ENCODE data around the gene ATP5F1B. TPM values are rescaled to one million over a fixed set of nuclear protein-coding genes. Genes with fewer than 3 reads are reported as not detected.
A peak's percentile ranks its signal among the peaks of the same experiment; 100 is the strongest.

Gene ATP5F1B
- polyA plus RNA-seq, 2 of the 4 experiments (the other 2 are of a cell fraction): 778 to 1,500 TPM

DNA sequence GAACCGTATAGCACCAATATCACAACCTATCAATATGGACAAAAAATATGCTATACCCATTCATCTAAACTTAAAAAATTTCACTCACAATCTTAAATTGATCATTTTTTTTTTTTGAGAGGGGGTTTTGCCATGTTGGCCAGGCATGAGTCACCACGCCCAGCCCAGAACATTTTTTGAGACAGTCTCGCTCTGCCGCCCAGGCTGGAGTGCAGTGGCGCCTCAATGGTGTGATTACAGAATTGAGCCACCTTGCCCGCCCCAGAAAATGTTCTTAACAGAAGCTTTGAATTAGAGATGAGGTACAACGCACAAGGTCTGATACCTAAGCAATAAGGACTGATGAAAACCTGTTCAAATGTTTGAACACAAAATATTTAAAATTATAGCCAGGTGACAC is 15.8 kb upstream of the ATP5F1B start:
- POLR2A ChIA-PET: interaction anchor here (0.5 kb wide), 1 partner anchor 23 kb away, joined by 3 read pairs; no protein-coding TSS in a partner anchor
- TF ChIP-seq, protein P1, sequence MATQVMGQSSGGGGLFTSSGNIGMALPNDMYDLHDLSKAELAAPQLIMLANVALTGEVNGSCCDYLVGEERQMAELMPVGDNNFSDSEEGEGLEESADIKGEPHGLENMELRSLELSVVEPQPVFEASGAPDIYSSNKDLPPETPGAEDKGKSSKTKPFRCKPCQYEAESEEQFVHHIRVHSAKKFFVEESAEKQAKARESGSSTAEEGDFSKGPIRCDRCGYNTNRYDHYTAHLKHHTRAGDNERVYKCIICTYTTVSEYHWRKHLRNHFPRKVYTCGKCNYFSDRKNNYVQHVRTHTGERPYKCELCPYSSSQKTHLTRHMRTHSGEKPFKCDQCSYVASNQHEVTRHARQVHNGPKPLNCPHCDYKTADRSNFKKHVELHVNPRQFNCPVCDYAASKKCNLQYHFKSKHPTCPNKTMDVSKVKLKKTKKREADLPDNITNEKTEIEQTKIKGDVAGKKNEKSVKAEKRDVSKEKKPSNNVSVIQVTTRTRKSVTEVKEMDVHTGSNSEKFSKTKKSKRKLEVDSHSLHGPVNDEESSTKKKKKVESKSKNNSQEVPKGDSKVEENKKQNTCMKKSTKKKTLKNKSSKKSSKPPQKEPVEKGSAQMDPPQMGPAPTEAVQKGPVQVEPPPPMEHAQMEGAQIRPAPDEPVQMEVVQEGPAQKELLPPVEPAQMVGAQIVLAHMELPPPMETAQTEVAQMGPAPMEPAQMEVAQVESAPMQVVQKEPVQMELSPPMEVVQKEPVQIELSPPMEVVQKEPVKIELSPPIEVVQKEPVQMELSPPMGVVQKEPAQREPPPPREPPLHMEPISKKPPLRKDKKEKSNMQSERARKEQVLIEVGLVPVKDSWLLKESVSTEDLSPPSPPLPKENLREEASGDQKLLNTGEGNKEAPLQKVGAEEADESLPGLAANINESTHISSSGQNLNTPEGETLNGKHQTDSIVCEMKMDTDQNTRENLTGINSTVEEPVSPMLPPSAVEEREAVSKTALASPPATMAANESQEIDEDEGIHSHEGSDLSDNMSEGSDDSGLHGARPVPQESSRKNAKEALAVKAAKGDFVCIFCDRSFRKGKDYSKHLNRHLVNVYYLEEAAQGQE (IDR thresholded peaks at IDR 0.05): no peak
- no peak for TF ChIP-seq NPAS2 (CRISPR knock-in tag; IDR thresholded peaks at IDR 0.05; ENCODE audit: borderline replicate concordance)
- TF ChIP-seq ZFP36 (IDR thresholded peaks at IDR 0.05; ENCODE audit: borderline replicate concordance, partially characterized antibody): no peak
- no peak for TF ChIP-seq MAZ (IDR thresholded peaks at IDR 0.05; ENCODE audit: borderline replicate concordance, low read depth, low read length)
- no peak for TF ChIP-seq CEBPB (IDR thresholded peaks at IDR 0.05)
- TF ChIP-seq MAFK (IDR thresholded peaks at IDR 0.05; ENCODE audit: partially characterized antibody): no peak
- TF ChIP-seq FOSL2 (IDR thresholded peaks at IDR 0.05): no peak
- TF ChIP-seq FOSL2 (CRISPR knock-in tag; IDR thresholded peaks at IDR 0.05): peak; percentile 24; the same call in 1 of the 2 replicates
- TF ChIP-seq RARB (CRISPR knock-in tag; IDR thresholded peaks at IDR 0.05): peak; percentile 37; the same call in 1 of the 2 replicates
- TF ChIP-seq HEYL (CRISPR knock-in tag; IDR thresholded peaks at IDR 0.05): no peak
- TF ChIP-seq JUNB (IDR thresholded peaks at IDR 0.05): no peak
- CTCF ChIA-PET: interaction anchor here (0.6 to 2.3 kb wide), 4 partner anchors 12 to 25 kb away, joined by 3 to 8 read pairs (median 4); no protein-coding TSS in a partner anchor
- peak in 1 of 2 experiments; percentile 7; a peak in 2 of 6 replicates for ATAC-seq
- no peaks in the 10 kb centered on the region for H3K4me1 ChIP-seq
- H3K27ac ChIP-seq: no peak overlapping the region
- H3K4me3 ChIP-seq: no peak overlapping the region
- no peak for FAIRE-seq
- 90% methylated on average over 7 of the region's 7 CpGs for WGBS (ENCODE audit: missing lambda C conversion rate)
- H3K9me3 ChIP-seq: no peaks in the 10 kb centered on the region
- H3K4me2 ChIP-seq: no peak overlapping the region
- no peak for DNase-seq (ENCODE audit: low read depth in 1 of 2, low spot score in 1 of 2)

DNA sequence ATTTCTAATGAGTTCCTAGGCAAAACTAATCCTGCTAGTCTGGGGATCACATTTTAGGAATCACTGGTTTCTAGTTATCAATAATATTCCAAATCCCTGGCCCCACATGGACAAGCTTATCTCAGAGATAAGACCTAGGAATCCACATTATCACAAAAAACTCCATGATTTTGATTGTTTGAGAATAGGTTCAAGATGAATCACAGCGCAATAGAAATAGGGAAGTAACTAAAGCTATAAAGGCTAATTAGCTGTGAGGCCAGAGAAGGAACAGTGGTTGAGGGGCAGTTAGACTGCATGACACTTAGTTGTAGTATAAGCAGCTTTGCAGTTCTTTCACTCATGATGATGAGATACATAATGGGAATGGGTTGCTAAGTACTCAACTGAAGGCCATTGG is 13.1 kb upstream of the ATP5F1B start:
- ATAC-seq: 0 out of 6 replicates have a peak, but pooled peaks of 1 of the 2 experiments have one; percentile 4
- POLR2A ChIA-PET: interaction anchor here (2.2 kb wide), 1 partner anchor 29 kb away, joined by 5 read pairs; the partner anchor contains the start of gene PTGES3

More for the DNA sequence above, 13.1 kb upstream of the ATP5F1B start:
- no peaks in the 10 kb centered on the region for H3K4me1 ChIP-seq
- no peak overlapping the region for H3K4me2 ChIP-seq
- WGBS (ENCODE audit: missing lambda C conversion rate): 94% methylated on average over 1 of the region's 1 CpG
- FAIRE-seq (no peak), DNase-seq (ENCODE audit: low read depth in 1 of 2, low spot score in 1 of 2) (no peak)
- no peak overlapping the region for H3K27ac ChIP-seq
- CTCF ChIA-PET: interaction anchor here (0.8 to 1.0 kb wide), 2 partner anchors 9 to 22 kb away, joined by 3 read pairs; no protein-coding TSS in a partner anchor
- no peaks in the 10 kb centered on the region for H3K9me3 ChIP-seq
- no peak overlapping the region for H3K4me3 ChIP-seq
- TF ChIP-seq SMC3 (IDR thresholded peaks at IDR 0.05): no peak
- TF ChIP-seq RFX5 (IDR thresholded peaks at IDR 0.05): no peak
- TF ChIP-seq FOSB (CRISPR knock-in tag; IDR thresholded peaks at IDR 0.05): no peak
- TF ChIP-seq EP300 (IDR thresholded peaks at IDR 0.05): no peak
- no peak for TF ChIP-seq NR3C1 (IDR thresholded peaks at IDR 0.05)
- TF ChIP-seq EHF (CRISPR knock-in tag; IDR thresholded peaks at IDR 0.05): no peak
- no peak for TF ChIP-seq RARB (CRISPR knock-in tag; IDR thresholded peaks at IDR 0.05)
- TF ChIP-seq, protein P2, sequence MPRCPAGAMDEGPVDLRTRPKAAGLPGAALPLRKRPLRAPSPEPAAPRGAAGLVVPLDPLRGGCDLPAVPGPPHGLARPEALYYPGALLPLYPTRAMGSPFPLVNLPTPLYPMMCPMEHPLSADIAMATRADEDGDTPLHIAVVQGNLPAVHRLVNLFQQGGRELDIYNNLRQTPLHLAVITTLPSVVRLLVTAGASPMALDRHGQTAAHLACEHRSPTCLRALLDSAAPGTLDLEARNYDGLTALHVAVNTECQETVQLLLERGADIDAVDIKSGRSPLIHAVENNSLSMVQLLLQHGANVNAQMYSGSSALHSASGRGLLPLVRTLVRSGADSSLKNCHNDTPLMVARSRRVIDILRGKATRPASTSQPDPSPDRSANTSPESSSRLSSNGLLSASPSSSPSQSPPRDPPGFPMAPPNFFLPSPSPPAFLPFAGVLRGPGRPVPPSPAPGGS (IDR thresholded peaks at IDR 0.05): no peak
- TF ChIP-seq, protein P3, sequence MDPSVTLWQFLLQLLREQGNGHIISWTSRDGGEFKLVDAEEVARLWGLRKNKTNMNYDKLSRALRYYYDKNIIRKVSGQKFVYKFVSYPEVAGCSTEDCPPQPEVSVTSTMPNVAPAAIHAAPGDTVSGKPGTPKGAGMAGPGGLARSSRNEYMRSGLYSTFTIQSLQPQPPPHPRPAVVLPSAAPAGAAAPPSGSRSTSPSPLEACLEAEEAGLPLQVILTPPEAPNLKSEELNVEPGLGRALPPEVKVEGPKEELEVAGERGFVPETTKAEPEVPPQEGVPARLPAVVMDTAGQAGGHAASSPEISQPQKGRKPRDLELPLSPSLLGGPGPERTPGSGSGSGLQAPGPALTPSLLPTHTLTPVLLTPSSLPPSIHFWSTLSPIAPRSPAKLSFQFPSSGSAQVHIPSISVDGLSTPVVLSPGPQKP (IDR thresholded peaks at IDR 0.05; ENCODE audit: low read depth, low read length): no peak
- TF ChIP-seq RNF2 (IDR thresholded peaks at IDR 0.05; ENCODE audit: borderline replicate concordance, low read depth): no peak
- TF ChIP-seq CHD4 (IDR thresholded peaks at IDR 0.05; ENCODE audit: borderline replicate concordance): no peak
- no peak for TF ChIP-seq FOSL2 (IDR thresholded peaks at IDR 0.05)
- no peak for TF ChIP-seq FOSL2 (CRISPR knock-in tag; IDR thresholded peaks at IDR 0.05)
- TF ChIP-seq, protein P4, sequence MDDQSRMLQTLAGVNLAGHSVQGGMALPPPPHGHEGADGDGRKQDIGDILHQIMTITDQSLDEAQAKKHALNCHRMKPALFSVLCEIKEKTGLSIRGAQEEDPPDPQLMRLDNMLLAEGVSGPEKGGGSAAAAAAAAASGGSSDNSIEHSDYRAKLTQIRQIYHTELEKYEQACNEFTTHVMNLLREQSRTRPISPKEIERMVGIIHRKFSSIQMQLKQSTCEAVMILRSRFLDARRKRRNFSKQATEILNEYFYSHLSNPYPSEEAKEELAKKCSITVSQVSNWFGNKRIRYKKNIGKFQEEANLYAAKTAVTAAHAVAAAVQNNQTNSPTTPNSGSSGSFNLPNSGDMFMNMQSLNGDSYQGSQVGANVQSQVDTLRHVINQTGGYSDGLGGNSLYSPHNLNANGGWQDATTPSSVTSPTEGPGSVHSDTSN (IDR thresholded peaks at IDR 0.05): no peak
- TF ChIP-seq ZFP36 (IDR thresholded peaks at IDR 0.05; ENCODE audit: borderline replicate concordance, partially characterized antibody): no peak
- TF ChIP-seq NPAS2 (CRISPR knock-in tag; IDR thresholded peaks at IDR 0.05; ENCODE audit: borderline replicate concordance): no peak
